ENCODE measurements around the gene HNRNPH2.

GRCh38 chrX:101430457-101431078 lies 22.5 kb downstream of the HNRNPH2 start:
- TF ChIP-seq CTCF (conservative IDR thresholded peaks at IDR 0.05; ENCODE audit: low read depth, low read length): no peak
- no peak for TF ChIP-seq EZH2 (IDR thresholded peaks at IDR 0.05; ENCODE audit: borderline replicate concordance, low read depth, low read length, poor library complexity, severe bottlenecking)

Measured in A673 (cell line).